IMR-90 (cell line): ENCODE data around the gene INSYN1. TPM values are rescaled to one million over a fixed set of nuclear protein-coding genes. Genes with fewer than 3 reads are reported as not detected.

Experiments
- ATAC-seq: fragments of 200-7000 bp; cut with Tn5 transposase; 2 replicates; pipeline ENCODE4 v1.9.1; 2020; ENCODE audit warnings: low read depth, mild to moderate bottlenecking, moderate library complexity
- BruUV-seq: library from RNA; stranded (reverse); fragments of 400-500 nt; replicated peaks from 2 replicates; lab custom pipeline; 2021; lab: Mats Ljungman, UMichigan
- CTCF ChIA-PET: fragments of 300-600 bp; formaldehyde crosslinking; extraction: SDS; loops from one replicate; lab custom pipeline; 2021; ENCODE audit warnings: antibody characterized with exemption; lab: Yijun Ruan, JAX
- POLR2A ChIA-PET: fragments of 300-600 bp; sonication (Branson Sonifier 250); formaldehyde crosslinking; loops from one replicate; lab custom pipeline; 2022; ENCODE audit warnings: antibody characterized with exemption; ENCODE audit not compliant: unreplicated experiment; lab: Charles Lee
- DNase-seq: peaks from one replicate; pipeline ENCODE4 v3.0.0; 2013
- H2AFZ ChIP-seq: replicated peaks from 2 replicates; pipeline ENCODE3; 2013; ENCODE audit warnings: low read length, mild to moderate bottlenecking; ENCODE audit not compliant: poor library complexity
- H2AK5ac ChIP-seq: 2 replicates; pipeline ENCODE4 v1.6.1; 2013; ENCODE audit warnings: low read depth, low read length, inconsistent platforms
- H2AK9ac ChIP-seq: replicated peaks from 2 replicates; pipeline ENCODE3; 2013; ENCODE audit warnings: mild to moderate bottlenecking, low read depth, low read length, moderate library complexity; ENCODE audit not compliant: poor library complexity
- H2BK120ac ChIP-seq: 2 replicates; pipeline ENCODE4 v1.6.1; 2013; ENCODE audit warnings: low read depth, low read length, inconsistent platforms
- H2BK15ac ChIP-seq: 3 replicates; pipeline ENCODE4 v1.6.1; 2013; ENCODE audit warnings: low read depth, low read length, inconsistent platforms
- H2BK20ac ChIP-seq: 2 replicates; pipeline ENCODE4 v1.6.1; 2013; ENCODE audit warnings: low read depth, mild to moderate bottlenecking, inconsistent platforms, low read length, moderate library complexity
- H2BK5ac ChIP-seq: 2 replicates; pipeline ENCODE4 v1.6.1; 2013; ENCODE audit warnings: mild to moderate bottlenecking, low read depth, low read length, inconsistent platforms; ENCODE audit not compliant: poor library complexity, severe bottlenecking
- H3K14ac ChIP-seq: replicated peaks from 2 replicates; pipeline ENCODE4 v1.6.1; 2013; ENCODE audit warnings: low read depth, low read length, inconsistent platforms
- H3K18ac ChIP-seq: 2 replicates; pipeline ENCODE4 v1.6.1; 2013; ENCODE audit warnings: low read depth, low read length, control low read depth
- H3K23ac ChIP-seq: 2 replicates; pipeline ENCODE4 v1.6.1; 2013; ENCODE audit warnings: low read depth, low read length, inconsistent platforms
- H3K27ac ChIP-seq: 2 replicates; pipeline ENCODE4 v1.5.1; 2013; ENCODE audit warnings: mild to moderate bottlenecking, control low read depth, low read length; ENCODE audit not compliant: insufficient read depth
- H3K27me3 ChIP-seq: 2 replicates; pipeline ENCODE4 v1.6.1; 2013; ENCODE audit warnings: low read length; ENCODE audit not compliant: control insufficient read depth, insufficient read depth
- H3K36me3 ChIP-seq: 2 replicates; pipeline ENCODE4 v1.6.1; 2013; ENCODE audit warnings: low read length, mixed read lengths; ENCODE audit not compliant: control insufficient read depth, insufficient read depth
- H3K4ac ChIP-seq: 2 replicates; pipeline ENCODE4 v1.6.1; 2013; ENCODE audit warnings: low read depth, low read length, inconsistent platforms
- H3K4me1 ChIP-seq: 2 replicates; pipeline ENCODE4 v1.6.1; 2013; ENCODE audit warnings: low read length, mixed read lengths; ENCODE audit not compliant: control insufficient read depth, insufficient read depth
- H3K4me2 ChIP-seq: 2 replicates; pipeline ENCODE4 v1.6.1; 2013; ENCODE audit warnings: low read depth, mild to moderate bottlenecking, control low read depth, low read length, moderate library complexity
- H3K4me3 ChIP-seq: 2 replicates; pipeline ENCODE4 v1.5.1; 2013; ENCODE audit warnings: low read depth, mild to moderate bottlenecking, control low read depth, low read length, moderate library complexity; ENCODE audit not compliant: insufficient read depth
- H3K56ac ChIP-seq: 2 replicates; pipeline ENCODE4 v1.6.1; 2013; ENCODE audit warnings: low read length, inconsistent platforms; ENCODE audit not compliant: insufficient read depth; ENCODE audit errors: extremely low read depth
- H3K79me1 ChIP-seq, 2 experiments: 2 replicates each; pipeline ENCODE4 v1.6.1; 2013; ENCODE audit warnings: low read length in 2 of 2, inconsistent platforms in 1 of 2, low read depth in 1 of 2
- H3K9ac ChIP-seq: 2 replicates; pipeline ENCODE4 v1.6.1; 2013; ENCODE audit warnings: low read depth, low read length, control low read depth
- H3K9me1 ChIP-seq: 2 replicates; pipeline ENCODE4 v1.6.1; 2013; ENCODE audit warnings: low read length, inconsistent platforms; ENCODE audit not compliant: insufficient read depth
- H3K9me3 ChIP-seq: 2 replicates; pipeline ENCODE4 v1.6.1; 2013; ENCODE audit warnings: low read length; ENCODE audit not compliant: control insufficient read depth, insufficient read depth
- H4K20me1 ChIP-seq: 2 replicates; pipeline ENCODE4 v1.6.1; 2013; ENCODE audit warnings: low read length, inconsistent platforms; ENCODE audit not compliant: insufficient read depth
- H4K5ac ChIP-seq: 2 replicates; pipeline ENCODE4 v1.6.1; 2013; ENCODE audit warnings: mild to moderate bottlenecking, low read depth, low read length, control low read depth
- H4K8ac ChIP-seq, 2 experiments: 2 replicates each; pipeline ENCODE4 v1.6.1; 2013; ENCODE audit warnings: low read depth in 2 of 2, low read length in 2 of 2, control low read depth in 1 of 2, inconsistent platforms in 1 of 2
- H4K91ac ChIP-seq: 2 replicates; pipeline ENCODE4 v1.6.1; 2013; ENCODE audit warnings: low read depth, low read length, inconsistent platforms; ENCODE audit not compliant: insufficient read depth
- BHLHE40 ChIP-seq: fragments of 150-350 bp; IDR thresholded peaks from 2 replicates; pipeline ENCODE4 v1.6.1; 2016; ENCODE audit warnings: mild to moderate bottlenecking, low read depth, low read length
- CEBPB ChIP-seq: IDR thresholded peaks from 2 replicates; pipeline ENCODE4 v1.6.1; 2012; ENCODE audit warnings: low read depth, low read length, improper control_type of control experiment
- MXI1 ChIP-seq: IDR thresholded peaks from 2 replicates; pipeline ENCODE4 v1.6.1; 2012; ENCODE audit warnings: low read depth, mild to moderate bottlenecking, low read length, moderate library complexity, borderline replicate concordance
- RAD21 ChIP-seq: IDR thresholded peaks from 2 replicates; pipeline ENCODE4 v1.6.1; 2012; ENCODE audit warnings: low read length, improper control_type of control experiment
- RCOR1 ChIP-seq: IDR thresholded peaks from 2 replicates; pipeline ENCODE4 v1.6.1; 2012; ENCODE audit warnings: mild to moderate bottlenecking, low read length, improper control_type of control experiment; ENCODE audit not compliant: insufficient replicate concordance
- RFX5 ChIP-seq: IDR thresholded peaks from 2 replicates; pipeline ENCODE4 v1.8.0; 2012; ENCODE audit warnings: low read depth, mild to moderate bottlenecking, low read length, moderate library complexity
- SMC3 ChIP-seq: fragments of 150-350 bp; IDR thresholded peaks from 2 replicates; pipeline ENCODE4 v1.6.1; 2016; ENCODE audit warnings: low read depth, mild to moderate bottlenecking, antibody characterized with exemption, low read length, moderate library complexity
- WGBS, 2 experiments: methylation state at CpG; one replicate each; pipeline versions ENCODE4 v1.1.5 to v1.1.7; 2013; ENCODE audit warnings: missing lambda C conversion rate in 2 of 2; ENCODE audit not compliant: insufficient read length in 1 of 2; ENCODE audit errors: extremely low coverage in 2 of 2; 5-methylcytosine and 5-hydroxymethylcytosine counted together
- dilution Hi-C: fragments of 300-500 bp; cut with HindIII; formaldehyde crosslinking; loops from one replicate; pipeline ENCODE4 v1.14.3; 2018; ENCODE audit warnings: low sequenced_read_pairs; ENCODE audit not compliant: unreplicated experiment
- in situ Hi-C: fragments of 300-500 bp; cut with MboI; formaldehyde crosslinking; loops from 3 replicates; pipeline ENCODE4 v1.14.3; 2019; ENCODE audit warnings: low sequenced_read_pairs, inconsistent platforms, mixed read lengths
- intact Hi-C: fragments of 100-400 bp; cut with micrococcal nuclease; formaldehyde crosslinking; loops from 2 replicates; pipeline ENCODE4 v1.10.0; 2022
- polyA plus RNA-seq, 3 experiments: library from polyadenylated mRNA; depleted of rRNA; stranded (reverse); fragments of >200 nt; gene quantifications; 2 replicates each; pipeline ENCODE4 v1.2.3, GENCODE V29; 2012; ENCODE audit warnings: low replicate concordance in 1 of 3
- total RNA-seq: library from RNA; depleted of rRNA; stranded (reverse); fragments of >200 nt; gene quantifications from 2 replicates; pipeline ENCODE4 v1.2.3, GENCODE V29; 2012
- TF ChIP-seq, protein P1 (sequence below): fragments of 150-350 bp; IDR thresholded peaks from 2 replicates; pipeline ENCODE4 v1.6.1; 2016; ENCODE audit warnings: low read depth, mild to moderate bottlenecking, low read length, moderate library complexity, borderline replicate concordance

Gene INSYN1
- total and polyA plus RNA-seq, 2 of the 4 experiments (the other 2 are of a cell fraction), result 0.18 to 0.34 TPM

DNA sequence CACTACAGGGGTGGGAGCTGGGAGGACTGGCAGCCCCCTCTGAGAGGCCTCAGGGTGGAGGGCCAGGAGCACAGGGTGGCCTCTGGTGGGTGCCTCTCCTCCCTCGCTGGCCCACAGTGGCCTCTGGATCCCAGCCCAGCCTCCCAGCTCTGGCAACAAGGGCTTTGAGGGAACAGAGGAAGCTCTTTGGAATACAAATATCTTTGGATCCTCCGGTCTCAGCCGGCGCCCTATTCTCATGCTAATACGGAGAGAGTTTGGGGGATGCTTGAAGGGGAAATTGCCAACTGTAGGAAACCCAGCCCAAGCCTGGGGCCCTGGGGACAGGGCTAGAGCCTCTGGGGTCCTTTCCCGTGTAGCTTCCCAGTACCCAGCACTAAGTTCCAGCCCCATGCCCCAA is 33.4 kb upstream of the INSYN1 start:
- no peak overlapping the region for H2AK9ac ChIP-seq
- H2BK20ac ChIP-seq, result no peak overlapping the region
- WGBS, 2 experiments, result no CpG with 5 or more reads among the region's 6 CpGs
- no peak overlapping the region for H2BK5ac ChIP-seq
- no peak overlapping the region for H3K4me2 ChIP-seq
- no peak overlapping the region for H4K91ac ChIP-seq
- no peak overlapping the region for H3K9ac ChIP-seq
- no peak overlapping the region for H3K14ac ChIP-seq
- no peaks in the 10 kb centered on the region for H3K79me1 ChIP-seq
- ChIA-PET CTCF (no interaction called here), POLR2A (no interaction called here)
- peaks cover 75% of the 10 kb centered on the region for H3K27me3 ChIP-seq
- H3K36me3 ChIP-seq, result no peaks in the 10 kb centered on the region
- H3K9me3 ChIP-seq, result 0 out of 2 replicates have a peak, but pooled peaks cover 2% of the 10 kb centered on the region
- no peak overlapping the region for H3K27ac ChIP-seq
- no peak overlapping the region for H3K23ac ChIP-seq
- intact Hi-C loops, result no loop called here
- no peak overlapping the region for H4K8ac ChIP-seq
- no peak overlapping the region for H3K4me3 ChIP-seq
- H3K56ac ChIP-seq, result no peak overlapping the region
- in situ Hi-C loops, result no loop called here
- BruUV-seq, result no TSS peak
- no peaks in the 10 kb centered on the region for H4K20me1 ChIP-seq
- dilution Hi-C loops, result no loop called here
- no peak for DNase-seq
- H3K4me1 ChIP-seq, result no peaks in the 10 kb centered on the region
- H2BK120ac ChIP-seq, result no peak overlapping the region
- no peak overlapping the region for H4K5ac ChIP-seq
- TF ChIP-seq MXI1 (no peak), CEBPB (no peak), BHLHE40 (no peak), RFX5 (no peak), SMC3 (no peak), RCOR1 (no peak), RAD21 (no peak)
- TF ChIP-seq, protein P1, sequence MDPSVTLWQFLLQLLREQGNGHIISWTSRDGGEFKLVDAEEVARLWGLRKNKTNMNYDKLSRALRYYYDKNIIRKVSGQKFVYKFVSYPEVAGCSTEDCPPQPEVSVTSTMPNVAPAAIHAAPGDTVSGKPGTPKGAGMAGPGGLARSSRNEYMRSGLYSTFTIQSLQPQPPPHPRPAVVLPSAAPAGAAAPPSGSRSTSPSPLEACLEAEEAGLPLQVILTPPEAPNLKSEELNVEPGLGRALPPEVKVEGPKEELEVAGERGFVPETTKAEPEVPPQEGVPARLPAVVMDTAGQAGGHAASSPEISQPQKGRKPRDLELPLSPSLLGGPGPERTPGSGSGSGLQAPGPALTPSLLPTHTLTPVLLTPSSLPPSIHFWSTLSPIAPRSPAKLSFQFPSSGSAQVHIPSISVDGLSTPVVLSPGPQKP, result no peak
- no peak overlapping the region for H2AK5ac ChIP-seq
- no peak overlapping the region for H2BK15ac ChIP-seq
- H3K4ac ChIP-seq, result no peak overlapping the region
- H3K9me1 ChIP-seq, result no peaks in the 10 kb centered on the region
- no peak overlapping the region for H3K18ac ChIP-seq
- H2AFZ ChIP-seq, result no peak overlapping the region
- no peak for ATAC-seq
